Activated CD4-positive, alpha-beta T cell treated with anti-CD3 and anti-CD28 coated beads, Interleukin-2, amount 10 ng/mL, durations not matched to agents 24 days and 14 days (primary cell): ENCODE results near the gene C20orf173. TPM values are rescaled to one million over a fixed set of nuclear protein-coding genes. Genes with fewer than 3 reads are reported as not detected.

Source experiments
- DNase-seq: peaks from one replicate; pipeline ENCODE4 v3.0.0; 2022
- H3K27ac Mint-ChIP-seq: one replicate; pipeline ENCODE4 v1.8.0; 2022; ENCODE audit warnings: mild to moderate bottlenecking, mixed read lengths
- H3K27me3 Mint-ChIP-seq: one replicate; pipeline ENCODE4 v1.8.0; 2022; ENCODE audit warnings: mixed read lengths
- H3K36me3 Mint-ChIP-seq: one replicate; pipeline ENCODE4 v1.8.0; 2022; ENCODE audit warnings: low read depth, mild to moderate bottlenecking, mixed read lengths
- H3K4me1 Mint-ChIP-seq: one replicate; pipeline ENCODE4 v1.8.0; 2021; ENCODE audit warnings: mixed read lengths
- H3K4me3 Mint-ChIP-seq: one replicate; pipeline ENCODE4 v1.8.0; 2022; ENCODE audit warnings: mild to moderate bottlenecking, moderate library complexity, mixed read lengths
- H3K9me3 Mint-ChIP-seq: one replicate; pipeline ENCODE4 v1.8.0; 2021; ENCODE audit warnings: mixed read lengths
- intact Hi-C: fragments of 100-400 bp; cut with micrococcal nuclease; formaldehyde crosslinking; loops from one replicate; pipeline ENCODE4 v1.15.1; 2023
- total RNA-seq: library from RNA; stranded (reverse); gene quantifications from 2 replicates; pipeline ENCODE4 v1.2.3, GENCODE V29; 2022

C20orf173 gene
- total RNA-seq, 1 donor from 2014 or later, result not detected

DNA sequence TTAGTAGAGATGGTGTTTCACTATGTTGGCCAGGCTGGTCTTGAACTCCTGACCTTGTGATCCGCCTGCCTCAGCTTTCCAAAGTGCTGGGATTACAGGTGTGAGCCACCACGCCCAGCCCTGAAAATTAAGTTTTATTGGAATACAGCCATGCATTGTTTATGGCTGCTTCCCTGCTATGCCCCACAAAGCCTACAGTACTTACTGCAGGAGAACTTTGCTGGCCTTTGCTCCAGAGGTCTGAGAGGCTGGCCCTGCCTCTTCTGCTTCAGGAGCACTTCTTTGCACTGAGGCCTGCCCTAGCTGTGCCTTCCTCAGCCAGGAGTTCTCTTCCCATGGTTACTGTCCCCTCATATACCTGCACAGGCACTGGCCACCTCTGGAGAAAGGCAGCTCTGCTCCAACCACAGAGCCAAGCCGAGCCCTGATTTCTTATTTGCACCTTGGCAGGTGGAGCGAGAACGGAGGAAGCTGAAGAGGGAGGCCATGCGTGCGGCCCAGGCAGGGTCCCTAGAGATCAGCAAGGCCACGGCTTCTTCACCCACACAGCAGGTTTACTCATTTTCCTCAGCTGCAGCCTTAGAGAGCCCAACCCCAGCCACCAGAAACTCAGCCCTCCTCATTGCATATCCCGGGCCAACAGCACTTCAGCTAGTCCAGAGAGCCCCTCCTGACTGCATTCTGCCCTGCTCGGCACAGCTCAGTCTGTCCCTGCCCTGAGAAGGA is 20.8 kb downstream of the C20orf173 start:
- peaks cover 56% of the 10 kb centered on the region for H3K36me3 Mint-ChIP-seq
- peaks cover 23% of the 10 kb centered on the region for H3K4me1 Mint-ChIP-seq
- DNase-seq, result no peak
- no peaks in the 10 kb centered on the region for H3K27me3 Mint-ChIP-seq
- intact Hi-C loops, result no loop called here
- H3K27ac Mint-ChIP-seq, result no peak overlapping the region
- H3K4me3 Mint-ChIP-seq, result no peak overlapping the region
- no peaks in the 10 kb centered on the region for H3K9me3 Mint-ChIP-seq

GRCh38 chr20:35506872-35507638 is 22.4 kb downstream of the C20orf173 start:
- no peak overlapping the region for H3K4me3 Mint-ChIP-seq
- H3K9me3 Mint-ChIP-seq, result no peaks in the 10 kb centered on the region
- H3K4me1 Mint-ChIP-seq, result peaks cover 23% of the 10 kb centered on the region
- peaks cover 69% of the 10 kb centered on the region for H3K36me3 Mint-ChIP-seq
- intact Hi-C loops, result no loop called here
- H3K27ac Mint-ChIP-seq, result peak overlapping the region; percentile 20
- H3K27me3 Mint-ChIP-seq, result no peaks in the 10 kb centered on the region
- DNase-seq, result peak; percentile 60

DNA sequence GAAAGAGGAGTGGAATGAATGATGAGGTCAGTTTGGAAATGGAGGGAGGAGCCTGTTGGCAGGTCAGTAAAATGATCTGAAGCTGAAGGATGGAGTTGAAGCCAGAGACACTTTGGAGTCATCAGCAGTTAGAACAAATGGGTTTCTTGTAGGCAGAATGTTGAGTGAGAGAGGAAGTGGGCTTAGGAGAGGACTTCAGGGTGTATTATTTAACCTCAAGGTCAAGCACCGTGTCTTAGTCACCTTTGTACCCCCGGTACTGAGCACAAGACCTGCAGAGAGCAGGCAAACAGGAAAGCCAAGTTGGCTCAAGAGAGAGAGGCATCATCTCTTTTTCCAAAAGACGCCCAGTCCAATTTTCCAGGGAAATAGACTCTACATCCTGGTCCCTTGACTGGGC is 23.3 kb downstream of the C20orf173 start:
- intact Hi-C loops, result no loop called here

DNA sequence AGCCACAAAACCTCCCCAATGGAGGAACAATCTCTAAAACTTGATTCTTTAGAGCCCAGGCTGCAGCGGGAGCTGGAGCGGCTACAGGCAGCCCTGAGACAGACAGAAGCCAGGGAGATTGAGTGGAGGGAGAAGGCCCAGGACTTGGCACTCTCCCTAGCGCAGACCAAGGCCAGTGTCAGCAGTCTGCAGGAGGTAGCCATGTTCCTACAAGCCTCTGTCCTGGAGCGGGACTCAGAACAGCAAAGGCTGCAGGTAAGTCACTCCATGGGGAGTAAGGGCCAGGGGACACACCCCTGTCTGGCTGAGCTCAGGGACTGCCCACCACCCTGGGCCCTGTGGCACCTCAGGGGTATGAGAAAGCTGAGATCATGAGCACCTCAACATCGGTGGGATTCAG is 24.7 kb downstream of the C20orf173 start:
- H3K27me3 Mint-ChIP-seq, result no peaks in the 10 kb centered on the region
- peaks cover 23% of the 10 kb centered on the region for H3K4me1 Mint-ChIP-seq
- H3K36me3 Mint-ChIP-seq, result peaks cover 73% of the 10 kb centered on the region
- DNase-seq, result no peak
- intact Hi-C loops, result no loop called here
- no peaks in the 10 kb centered on the region for H3K9me3 Mint-ChIP-seq
- H3K4me3 Mint-ChIP-seq, result no peak overlapping the region
- peak overlapping the region; percentile 62 for H3K27ac Mint-ChIP-seq

More for the DNA sequence above, 23.3 kb downstream of the C20orf173 start:
- Mint-ChIP-seq H3K27ac (peak overlapping the region; percentile 68), H3K36me3 (peaks cover 68% of the 10 kb centered on the region), H3K9me3 (no peaks in the 10 kb centered on the region), H3K4me3 (no peak overlapping the region), H3K27me3 (no peaks in the 10 kb centered on the region), H3K4me1 (peaks cover 23% of the 10 kb centered on the region)
- DNase-seq, result no peak

DNA sequence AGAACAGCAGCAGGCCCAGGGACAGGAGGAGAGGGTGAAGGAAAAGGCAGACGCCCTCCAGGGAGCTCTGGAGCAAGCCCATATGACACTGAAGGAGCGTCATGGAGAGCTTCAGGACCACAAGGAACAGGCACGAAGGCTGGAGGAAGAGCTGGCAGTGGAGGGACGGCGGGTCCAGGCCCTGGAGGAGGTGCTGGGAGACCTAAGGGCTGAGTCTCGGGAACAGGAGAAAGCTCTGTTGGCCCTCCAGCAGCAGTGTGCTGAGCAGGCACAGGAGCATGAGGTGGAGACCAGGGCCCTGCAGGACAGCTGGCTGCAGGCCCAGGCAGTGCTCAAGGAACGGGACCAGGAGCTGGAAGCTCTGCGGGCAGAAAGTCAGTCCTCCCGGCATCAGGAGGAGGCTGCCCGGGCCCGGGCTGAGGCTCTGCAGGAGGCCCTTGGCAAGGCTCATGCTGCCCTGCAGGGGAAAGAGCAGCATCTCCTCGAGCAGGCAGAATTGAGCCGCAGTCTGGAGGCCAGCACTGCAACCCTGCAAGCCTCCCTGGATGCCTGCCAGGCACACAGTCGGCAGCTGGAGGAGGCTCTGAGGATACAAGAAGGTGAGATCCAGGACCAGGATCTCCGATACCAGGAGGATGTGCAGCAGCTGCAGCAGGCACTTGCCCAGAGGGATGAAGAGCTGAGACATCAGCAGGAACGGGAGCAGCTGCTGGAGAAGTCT is 25.5 kb downstream of the C20orf173 start:
- intact Hi-C loops, result no loop called here
- no peaks in the 10 kb centered on the region for H3K9me3 Mint-ChIP-seq
- H3K4me1 Mint-ChIP-seq, result peaks cover 23% of the 10 kb centered on the region

DNA sequence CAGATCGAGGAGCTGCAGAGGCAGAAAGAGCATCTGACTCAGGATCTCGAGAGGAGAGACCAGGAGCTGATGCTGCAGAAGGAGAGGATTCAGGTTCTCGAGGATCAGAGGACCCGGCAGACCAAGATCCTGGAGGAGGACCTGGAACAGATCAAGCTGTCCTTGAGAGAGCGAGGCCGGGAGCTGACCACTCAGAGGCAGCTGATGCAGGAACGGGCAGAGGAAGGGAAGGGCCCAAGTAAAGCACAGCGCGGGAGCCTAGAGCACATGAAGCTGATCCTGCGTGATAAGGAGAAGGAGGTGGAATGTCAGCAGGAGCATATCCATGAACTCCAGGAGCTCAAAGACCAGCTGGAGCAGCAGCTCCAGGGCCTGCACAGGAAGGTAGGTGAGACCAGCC is 26.2 kb downstream of the C20orf173 start:
- H3K36me3 Mint-ChIP-seq, result peaks cover 68% of the 10 kb centered on the region
- no peak for DNase-seq
- H3K4me1 Mint-ChIP-seq, result peaks cover 23% of the 10 kb centered on the region
- H3K27ac Mint-ChIP-seq, result peak overlapping the region; percentile 35
- H3K27me3 Mint-ChIP-seq, result no peaks in the 10 kb centered on the region
- no peaks in the 10 kb centered on the region for H3K9me3 Mint-ChIP-seq
- intact Hi-C loops, result no loop called here
- H3K4me3 Mint-ChIP-seq, result no peak overlapping the region

More for the DNA sequence above, 25.5 kb downstream of the C20orf173 start:
- DNase-seq, result no peak
- no peaks in the 10 kb centered on the region for H3K27me3 Mint-ChIP-seq
- H3K36me3 Mint-ChIP-seq, result peaks cover 73% of the 10 kb centered on the region
- H3K27ac Mint-ChIP-seq, result peak overlapping the region; percentile 69
- no peak overlapping the region for H3K4me3 Mint-ChIP-seq

DNA sequence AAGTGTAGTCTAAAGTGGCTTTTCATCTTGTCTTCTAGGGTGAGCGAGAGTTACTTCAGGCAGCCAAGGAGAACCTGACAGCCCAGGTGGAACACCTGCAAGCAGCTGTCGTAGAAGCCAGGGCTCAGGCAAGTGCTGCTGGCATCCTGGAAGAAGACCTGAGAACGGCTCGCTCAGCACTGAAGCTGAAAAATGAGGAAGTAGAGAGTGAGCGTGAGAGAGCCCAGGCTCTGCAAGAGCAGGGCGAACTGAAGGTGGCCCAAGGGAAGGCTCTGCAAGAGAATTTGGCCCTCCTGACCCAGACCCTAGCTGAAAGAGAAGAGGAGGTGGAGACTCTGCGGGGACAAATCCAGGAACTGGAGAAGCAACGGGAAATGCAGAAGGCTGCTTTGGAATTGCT is 27.1 kb downstream of the C20orf173 start:
- intact Hi-C loops, result no loop called here
- H3K9me3 Mint-ChIP-seq, result no peaks in the 10 kb centered on the region
- no peak for DNase-seq
- peaks cover 70% of the 10 kb centered on the region for H3K36me3 Mint-ChIP-seq
- H3K27ac Mint-ChIP-seq, result no peak overlapping the region
- H3K4me1 Mint-ChIP-seq, result peaks cover 23% of the 10 kb centered on the region
- no peak overlapping the region for H3K4me3 Mint-ChIP-seq
- no peaks in the 10 kb centered on the region for H3K27me3 Mint-ChIP-seq

- no peak overlapping the region for H3K4me3 Mint-ChIP-seq
- H3K9me3 Mint-ChIP-seq, result no peaks in the 10 kb centered on the region
- no peak for DNase-seq
- intact Hi-C loops, result no loop called here
- H3K27me3 Mint-ChIP-seq, result no peaks in the 10 kb centered on the region
- H3K36me3 Mint-ChIP-seq, result peaks cover 71% of the 10 kb centered on the region
- H3K27ac Mint-ChIP-seq, result no peak overlapping the region
- peaks cover 2% of the 10 kb centered on the region for H3K4me1 Mint-ChIP-seq
These were observed 30.2 kb downstream of the C20orf173 start for GRCh38 chr20:35499271-35499670.

DNA sequence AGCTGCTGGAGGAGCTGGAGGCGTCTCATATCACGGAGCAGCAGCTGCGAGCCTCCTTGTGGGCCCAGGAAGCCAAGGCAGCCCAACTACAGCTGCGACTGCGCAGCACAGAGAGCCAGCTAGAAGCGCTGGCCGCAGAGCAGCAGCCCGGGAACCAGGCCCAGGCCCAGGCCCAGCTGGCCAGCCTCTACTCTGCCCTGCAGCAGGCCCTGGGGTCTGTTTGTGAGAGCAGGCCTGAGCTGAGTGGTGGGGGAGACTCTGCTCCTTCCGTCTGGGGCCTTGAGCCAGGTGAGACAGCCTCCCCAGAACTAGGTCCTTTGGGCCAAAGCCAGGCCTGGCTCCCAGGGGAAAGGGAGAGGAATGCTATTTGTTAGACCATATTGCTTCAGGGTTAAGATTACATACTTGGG is 31.7 kb downstream of the C20orf173 start:
- H3K27me3 Mint-ChIP-seq, result no peaks in the 10 kb centered on the region
- no peak for DNase-seq
- H3K9me3 Mint-ChIP-seq, result no peaks in the 10 kb centered on the region
- intact Hi-C loops, result no loop called here
- no peak overlapping the region for H3K4me3 Mint-ChIP-seq
- no peak overlapping the region for H3K27ac Mint-ChIP-seq
- peaks cover 5% of the 10 kb centered on the region for H3K4me1 Mint-ChIP-seq
- peaks cover 68% of the 10 kb centered on the region for H3K36me3 Mint-ChIP-seq

DNA sequence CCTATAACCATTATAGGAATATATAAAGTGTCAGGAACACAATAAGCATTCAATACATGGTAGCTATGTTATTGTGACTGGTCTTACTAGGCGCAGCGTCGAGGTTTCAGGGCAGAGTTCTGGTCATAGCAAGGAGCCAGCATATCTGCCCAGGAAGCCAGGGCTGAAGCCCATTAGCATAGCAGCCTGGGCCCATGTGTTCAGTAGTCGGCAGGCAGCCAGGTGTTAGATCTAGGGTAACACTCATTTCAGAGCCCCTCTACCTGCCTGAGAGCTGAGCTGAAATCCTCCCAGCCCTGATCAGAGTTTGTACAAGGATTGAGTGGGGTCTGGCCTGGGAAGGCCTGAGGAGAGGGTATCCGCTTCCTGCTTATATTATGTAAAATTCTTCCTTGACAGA is 32.1 kb downstream of the C20orf173 start:
- H3K4me3 Mint-ChIP-seq, result no peak overlapping the region
- H3K36me3 Mint-ChIP-seq, result peaks cover 66% of the 10 kb centered on the region

GRCh38 chr20:35496481-35496880 is 33.0 kb downstream of the C20orf173 start:
- H3K9me3 Mint-ChIP-seq, result no peaks in the 10 kb centered on the region
- H3K27me3 Mint-ChIP-seq, result no peaks in the 10 kb centered on the region
- no peak overlapping the region for H3K4me3 Mint-ChIP-seq
- peaks cover 17% of the 10 kb centered on the region for H3K4me1 Mint-ChIP-seq
- no peak for DNase-seq
- no peak overlapping the region for H3K27ac Mint-ChIP-seq
- intact Hi-C loops, result no loop called here
- H3K36me3 Mint-ChIP-seq, result peaks cover 64% of the 10 kb centered on the region

More for the DNA sequence above, 32.1 kb downstream of the C20orf173 start:
- Mint-ChIP-seq H3K9me3 (no peaks in the 10 kb centered on the region), H3K27me3 (no peaks in the 10 kb centered on the region), H3K27ac (no peak overlapping the region), H3K4me1 (peaks cover 10% of the 10 kb centered on the region)
- no peak for DNase-seq
- intact Hi-C loops, result no loop called here

GRCh38 chr20:35492352-35492751 is 37.1 kb downstream of the C20orf173 start:
- Mint-ChIP-seq H3K9me3 (no peaks in the 10 kb centered on the region), H3K36me3 (peaks cover 58% of the 10 kb centered on the region), H3K4me3 (peak overlapping the region; percentile 98), H3K27me3 (no peaks in the 10 kb centered on the region), H3K27ac (peak overlapping the region; percentile 99), H3K4me1 (peaks cover 40% of the 10 kb centered on the region)
- DNase-seq, result no peak
- intact Hi-C loops, result loop anchor here (5.0 kb wide), 1 partner anchor 35 kb away; the partner anchor contains the start of gene CEP250

DNA sequence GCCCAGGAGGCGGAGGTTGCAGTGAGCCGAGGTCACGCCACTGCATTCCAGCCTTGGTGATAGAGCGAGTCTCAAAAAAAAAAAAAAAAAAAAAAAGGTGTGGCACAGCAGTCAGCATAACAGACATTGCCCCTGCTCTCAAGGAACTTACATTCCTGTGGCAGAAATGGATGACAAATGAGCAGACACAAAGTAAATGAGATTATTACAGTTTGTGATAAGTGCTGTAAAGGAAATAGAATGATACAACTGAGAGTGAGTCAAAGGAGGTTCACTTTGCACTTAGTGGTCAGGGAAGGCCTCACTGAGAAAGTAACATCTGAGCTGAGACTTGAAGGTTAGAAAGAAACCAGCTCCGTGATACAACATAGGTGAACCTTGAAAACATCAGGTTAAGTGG is 37.6 kb downstream of the C20orf173 start:
- peak overlapping the region; percentile 98 for H3K4me3 Mint-ChIP-seq
- DNase-seq, result no peak
- H3K36me3 Mint-ChIP-seq, result peaks cover 57% of the 10 kb centered on the region
- peaks cover 42% of the 10 kb centered on the region for H3K4me1 Mint-ChIP-seq
- no peaks in the 10 kb centered on the region for H3K9me3 Mint-ChIP-seq
- intact Hi-C loops, result loop anchor here (2.0 to 5.0 kb wide), 2 partner anchors 35 to 49 kb away; partner anchors contain the start of gene CEP250
- no peaks in the 10 kb centered on the region for H3K27me3 Mint-ChIP-seq
- peak overlapping the region; percentile 99 for H3K27ac Mint-ChIP-seq
